HCT116 (cell line): Measurements from ENCODE around the gene STAT2. TPM values are rescaled to one million over a fixed set of nuclear protein-coding genes. Genes with fewer than 3 reads are reported as not detected.

Source experiments
- ATAC-seq: fragments of 200-7000 bp; cut with Tn5 transposase; 2 replicates; pipeline ENCODE4 v1.9.1; 2020; ENCODE audit warnings: mild to moderate bottlenecking, moderate library complexity
- BruUV-seq: library from RNA; stranded (reverse); fragments of 400-500 nt; replicated peaks from 2 replicates; lab custom pipeline; 2021; lab: Mats Ljungman, UMichigan
- CTCF ChIA-PET: fragments of 300-600 bp; sonication (Branson Sonifier 250); formaldehyde crosslinking; loops from one replicate; lab custom pipeline; 2021; ENCODE audit warnings: antibody characterized with exemption; lab: Charles Lee
- POLR2A ChIA-PET: fragments of 300-600, 350-600 bp; sonication (Branson Sonifier 250); formaldehyde crosslinking; loops from one replicate; lab custom pipeline; 2021; ENCODE audit warnings: antibody characterized with exemption; lab: Charles Lee
- RAD21 ChIA-PET, 2 experiments: fragments of 300-600 bp; sonication (Branson Sonifier 250); formaldehyde crosslinking; loops; one replicate each; lab custom pipeline; 2023; ENCODE audit warnings: low total read pairs in 2 of 2; ENCODE audit not compliant: uncharacterized antibody in 2 of 2, unreplicated experiment in 2 of 2, low non-redundant PET in 1 of 2; lab: Charles Lee
- DNase-seq: peaks from one replicate; pipeline ENCODE4 v3.0.0-alpha.2; 2010; ENCODE audit warnings: low read depth, low spot score
- H2AFZ ChIP-seq: fragments of 200-600 bp; shearing (Covaris generic), sonication (generic); 2 replicates; pipeline ENCODE4 v1.6.1; 2017; ENCODE audit warnings: low read depth, mixed run types, mixed read lengths, antibody characterized with exemption, low read length; ENCODE audit not compliant: poor library complexity, severe bottlenecking
- H3K27ac ChIP-seq: 2 replicates; pipeline ENCODE4 v1.5.1; 2012; ENCODE audit warnings: low read depth, low read length
- H3K27me3 ChIP-seq: fragments of 200-600 bp; sonication (generic); 2 replicates; pipeline ENCODE4 v1.6.1; 2016; ENCODE audit warnings: mixed run types, low read length, mixed read lengths; ENCODE audit not compliant: insufficient read depth
- H3K36me3 ChIP-seq, 2 experiments: fragments of 200-500 bp in 1 of 2; fragments of 200-600 bp in 1 of 2; sonication (Bioruptor generic) in 1 of 2; sonication (generic) in 1 of 2; 2 replicates each; pipeline versions ENCODE4 v1.5.1 to v1.6.1; 2014 to 2016; ENCODE audit warnings: low read length in 2 of 2, inconsistent platforms in 1 of 2, mixed read lengths in 1 of 2, mixed run types in 1 of 2; ENCODE audit not compliant: insufficient read depth in 2 of 2, control insufficient read depth in 1 of 2
- H3K4me1 ChIP-seq, 2 experiments: fragments of 200-600 bp in 1 of 2; sonication (generic) in 1 of 2; 2 replicates each; pipeline versions ENCODE4 v1.5.1 to v1.6.1; 2012 to 2017; ENCODE audit warnings: low read length in 2 of 2, inconsistent platforms in 1 of 2, mild to moderate bottlenecking in 1 of 2, mixed read lengths in 1 of 2, mixed run types in 1 of 2, moderate library complexity in 1 of 2; ENCODE audit not compliant: insufficient read depth in 2 of 2, control insufficient read depth in 1 of 2
- H3K4me2 ChIP-seq: fragments of 200-600 bp; sonication (generic); 2 replicates; pipeline ENCODE4 v1.6.1; 2017; ENCODE audit warnings: mixed run types, low read length, mixed read lengths
- H3K4me3 ChIP-seq, 2 experiments: fragments of 200-600 bp in 1 of 2; sonication (generic) in 1 of 2; replicated peaks in 1 of 2; 2 replicates each; pipeline ENCODE4 v1.5.1; 2011 to 2016; ENCODE audit warnings: low read length in 2 of 2, control low read depth in 1 of 2, low read depth in 1 of 2, mild to moderate bottlenecking in 1 of 2, mixed read lengths in 1 of 2, mixed run types in 1 of 2
- H3K79me2 ChIP-seq: fragments of 200-600 bp; sonication (generic); 2 replicates; pipeline ENCODE4 v1.6.1; 2017; ENCODE audit warnings: mild to moderate bottlenecking, mixed run types, low read length, moderate library complexity, mixed read lengths; ENCODE audit not compliant: insufficient read depth
- H3K9ac ChIP-seq: fragments of 200-600 bp; sonication (generic); 2 replicates; pipeline ENCODE4 v1.6.1; 2016; ENCODE audit warnings: low read length, mixed read lengths
- H3K9me2 ChIP-seq: fragments of 200-600 bp; sonication (generic), shearing (Covaris generic); 2 replicates; pipeline ENCODE4 v1.6.1; 2017; ENCODE audit warnings: mixed run types, mild to moderate bottlenecking, moderate library complexity; ENCODE audit not compliant: insufficient read depth
- H3K9me3 ChIP-seq, 2 experiments: fragments of 200-500 bp in 1 of 2; fragments of 200-600 bp in 1 of 2; sonication (Bioruptor generic) in 1 of 2; sonication (generic) in 1 of 2; 2 replicates each; pipeline ENCODE4 v1.6.1; 2014 to 2017; ENCODE audit warnings: low read length in 2 of 2, mixed read lengths in 2 of 2, inconsistent platforms in 1 of 2, low read depth in 1 of 2, mild to moderate bottlenecking in 1 of 2, mixed run types in 1 of 2, moderate library complexity in 1 of 2; ENCODE audit not compliant: control insufficient read depth in 1 of 2, insufficient read depth in 1 of 2
- H4K20me1 ChIP-seq: fragments of 200-600 bp; sonication (generic), shearing (Covaris generic); 2 replicates; pipeline ENCODE4 v1.6.1; 2017; ENCODE audit warnings: mixed run types, mild to moderate bottlenecking, moderate library complexity; ENCODE audit not compliant: insufficient read depth
- CBX3 ChIP-seq: IDR thresholded peaks from 2 replicates; pipeline ENCODE4 v1.6.1; 2012; ENCODE audit warnings: low read depth
- CEBPB ChIP-seq: IDR thresholded peaks from 2 replicates; pipeline ENCODE4 v1.6.1; 2012; ENCODE audit warnings: low read depth
- EGR1 ChIP-seq: IDR thresholded peaks from 2 replicates; pipeline ENCODE4 v1.6.1; 2012; ENCODE audit warnings: low read depth
- EZH2phosphoT487 ChIP-seq: fragments of 200-600 bp; IDR thresholded peaks from 2 replicates; pipeline ENCODE4 v1.6.1; 2018; ENCODE audit warnings: antibody characterized with exemption, borderline replicate concordance
- FOSL1 ChIP-seq: IDR thresholded peaks from 2 replicates; pipeline ENCODE4 v1.6.1; 2012; ENCODE audit warnings: low read depth
- JUND ChIP-seq: IDR thresholded peaks from 2 replicates; pipeline ENCODE4 v1.6.1; 2012
- POLR2A ChIP-seq: IDR thresholded peaks from 2 replicates; pipeline ENCODE4 v1.7.0; 2011; ENCODE audit warnings: borderline replicate concordance; ENCODE audit not compliant: insufficient read depth, insufficient read length; ENCODE audit errors: extremely low read depth
- SP1 ChIP-seq: IDR thresholded peaks from 2 replicates; pipeline ENCODE4 v1.6.1; 2012; ENCODE audit warnings: low read depth
- SRF ChIP-seq: IDR thresholded peaks from 2 replicates; pipeline ENCODE4 v1.6.1; 2012; ENCODE audit warnings: low read depth
- TCF7L2 ChIP-seq: IDR thresholded peaks from 2 replicates; pipeline ENCODE4 v1.7.0; 2011; ENCODE audit warnings: borderline replicate concordance, inconsistent platforms; ENCODE audit not compliant: insufficient read depth, insufficient read length; ENCODE audit errors: extremely low read depth
- YY1 ChIP-seq: IDR thresholded peaks from 2 replicates; pipeline ENCODE4 v1.6.1; 2011; ENCODE audit warnings: low read length, low read depth, moderate library complexity, mild to moderate bottlenecking; ENCODE audit not compliant: insufficient replicate concordance; ENCODE audit errors: extremely low read depth
- ZFX ChIP-seq: fragments of 450-650 bp; IDR thresholded peaks from 2 replicates; pipeline ENCODE4 v1.6.1; 2017
- ZNF274 ChIP-seq: fragments of 200-500 bp; sonication (Bioruptor generic); IDR thresholded peaks from 2 replicates; pipeline ENCODE4 v1.6.1; 2014; ENCODE audit warnings: mild to moderate bottlenecking, low read depth, low read length, inconsistent platforms
- intact Hi-C: fragments of 100-400 bp; cut with micrococcal nuclease; formaldehyde crosslinking; loops from 2 replicates; pipeline ENCODE4 v1.10.0; 2022
- total RNA-seq: library from RNA; stranded (reverse); gene quantifications from one replicate; pipeline ENCODE4 v1.2.1, GENCODE V29; 2021; ENCODE audit not compliant: unreplicated experiment
- TF ChIP-seq, protein P1 (sequence below), 3 experiments: fragments of 200-600 bp in 1 of 3; sonication (generic) in 1 of 3; IDR thresholded peaks in 2 of 3; conservative IDR thresholded peaks in 1 of 3; 2 replicates each; pipeline ENCODE4 v1.5.1; 2012 to 2017; ENCODE audit warnings: low read depth in 2 of 3, low read length in 2 of 3, antibody characterized with exemption in 1 of 3, borderline replicate concordance in 1 of 3, control low read depth in 1 of 3, mild to moderate bottlenecking in 1 of 3, mixed read lengths in 1 of 3, mixed run types in 1 of 3, moderate library complexity in 1 of 3; ENCODE audit not compliant: insufficient read depth in 1 of 3
- TF ChIP-seq, protein P2 (sequence below): IDR thresholded peaks from 2 replicates; pipeline ENCODE4 v1.6.1; 2012
- TF ChIP-seq, protein P3 (sequence below): IDR thresholded peaks from 2 replicates; pipeline ENCODE4 v1.6.1; 2012
- TF ChIP-seq, protein P4 (sequence below): IDR thresholded peaks from 2 replicates; pipeline ENCODE4 v1.6.1; 2012; ENCODE audit warnings: low read depth
- TF ChIP-seq, protein P5 (sequence below): IDR thresholded peaks from 2 replicates; pipeline ENCODE4 v1.6.1; 2011; ENCODE audit warnings: mild to moderate bottlenecking, low read length, moderate library complexity; ENCODE audit not compliant: insufficient replicate concordance; ENCODE audit errors: extremely low read depth

Gene STAT2
- total RNA-seq, 1 experiment from 2014 or later: 53.1 TPM

DNA sequence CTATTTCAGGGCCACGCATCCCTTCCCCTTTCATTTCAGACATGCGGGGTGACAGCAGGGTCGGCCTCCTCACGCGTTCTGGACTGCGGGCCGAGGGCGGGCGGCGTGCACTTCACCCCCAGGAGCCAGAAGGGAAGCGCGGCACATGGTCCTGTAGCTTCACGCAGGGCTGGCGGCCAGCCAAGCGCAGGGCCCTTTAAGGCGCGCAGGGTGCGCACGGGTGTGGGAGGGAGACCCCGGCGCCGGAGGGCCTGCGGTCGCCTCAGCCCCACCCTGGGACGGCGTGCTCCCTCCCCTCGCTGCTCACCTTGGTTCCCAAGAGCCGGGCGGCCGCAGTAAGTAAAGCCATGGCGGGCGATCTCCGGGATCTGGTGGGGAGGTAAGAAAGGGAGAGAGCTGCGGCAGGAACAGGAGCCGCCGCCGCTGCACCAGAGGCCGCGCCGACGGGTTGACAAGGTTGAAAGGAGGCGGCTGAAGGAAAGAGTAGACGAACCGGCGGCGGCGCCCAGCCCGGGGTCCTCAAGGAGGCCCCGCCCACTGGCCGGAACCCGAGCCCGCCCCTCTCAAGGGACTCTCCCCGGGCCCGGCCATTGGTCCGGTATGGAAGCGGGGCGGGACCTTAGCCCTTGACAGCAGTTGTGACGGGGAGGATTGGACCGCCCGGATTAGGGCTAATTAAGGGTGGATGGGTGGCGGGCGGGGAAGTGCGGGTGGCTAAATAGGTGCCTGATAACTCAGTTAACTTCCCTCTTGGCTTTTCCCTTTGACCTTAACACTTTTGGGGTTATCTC is 59.9 kb downstream of the STAT2 start, which contains the start of gene CS:
CS (minus strand) TSS at position 478 of the 791 bp plus-strand sequence; CDS start at position 349, 129 bp downstream.
- Histone ChIP-seq H3K9ac (peak within 1 kb of the TSS; percentile 96), H3K9me3 (no peaks in the 10 kb centered on the region), H3K36me3 (peaks cover 3 to 12% of the 10 kb centered on the region in 2 experiments; a peak in 2 of 4 replicates), H3K4me2 (peak within 1 kb of the TSS; percentile 93), H3K79me2 (peaks cover 53% of the 10 kb centered on the region), H3K4me3 (peak within 1 kb of the TSS; percentile 69 to 99), H3K27me3 (no peaks in the 10 kb centered on the region), H3K9me2 (no peaks in the 10 kb centered on the region), H3K4me1 (peaks cover 22 to 44% of the 10 kb centered on the region in 2 experiments; a peak in 3 of 4 replicates), H4K20me1 (no peaks in the 10 kb centered on the region), H2AFZ (peak within 1 kb of the TSS; percentile 5), H3K27ac (peak within 1 kb of the TSS; percentile 74)
- intact Hi-C loops: loop anchor here (1.0 to 2.0 kb wide), 2 partner anchors 16 to 181 kb away; partner anchors contain the start of gene ZC3H10
- BruUV-seq: no TSS peak
- CTCF ChIA-PET: no interaction called here
- ATAC-seq (peak; percentile 96), DNase-seq (peak; percentile 96)
- POLR2A ChIA-PET: interaction anchor here (0.6 to 1.2 kb wide), 2 partner anchors 9 to 60 kb away, joined by 3 to 4 read pairs; partner anchors contain the start of gene STAT2
- RAD21 ChIA-PET: interaction anchor here in 1 of 2 experiments (1.1 kb wide), 1 partner anchor 9 kb away, joined by 3 read pairs; no protein-coding TSS in a partner anchor
- TF ChIP-seq EZH2phosphoT487 (no peak), POLR2A (peak; percentile 42), EGR1 (no peak), SP1 (peak; percentile 86), YY1 (no peak), FOSL1 (no peak), JUND (no peak), ZFX (peak; percentile 58; the same call in 1 of the 2 replicates), ZNF274 (no peak), TCF7L2 (peak; percentile 42), CEBPB (no peak), CBX3 (no peak), SRF (peak; percentile 77)
- TF ChIP-seq, protein P1, sequence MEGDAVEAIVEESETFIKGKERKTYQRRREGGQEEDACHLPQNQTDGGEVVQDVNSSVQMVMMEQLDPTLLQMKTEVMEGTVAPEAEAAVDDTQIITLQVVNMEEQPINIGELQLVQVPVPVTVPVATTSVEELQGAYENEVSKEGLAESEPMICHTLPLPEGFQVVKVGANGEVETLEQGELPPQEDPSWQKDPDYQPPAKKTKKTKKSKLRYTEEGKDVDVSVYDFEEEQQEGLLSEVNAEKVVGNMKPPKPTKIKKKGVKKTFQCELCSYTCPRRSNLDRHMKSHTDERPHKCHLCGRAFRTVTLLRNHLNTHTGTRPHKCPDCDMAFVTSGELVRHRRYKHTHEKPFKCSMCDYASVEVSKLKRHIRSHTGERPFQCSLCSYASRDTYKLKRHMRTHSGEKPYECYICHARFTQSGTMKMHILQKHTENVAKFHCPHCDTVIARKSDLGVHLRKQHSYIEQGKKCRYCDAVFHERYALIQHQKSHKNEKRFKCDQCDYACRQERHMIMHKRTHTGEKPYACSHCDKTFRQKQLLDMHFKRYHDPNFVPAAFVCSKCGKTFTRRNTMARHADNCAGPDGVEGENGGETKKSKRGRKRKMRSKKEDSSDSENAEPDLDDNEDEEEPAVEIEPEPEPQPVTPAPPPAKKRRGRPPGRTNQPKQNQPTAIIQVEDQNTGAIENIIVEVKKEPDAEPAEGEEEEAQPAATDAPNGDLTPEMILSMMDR (IDR thresholded peaks at IDR 0.05 in 2 of 3, conservative IDR thresholded peaks at IDR 0.05 in 1 of 3; ENCODE audit: borderline replicate concordance in 1 of 3, insufficient read depth in 1 of 3, low read depth in 2 of 3, low read length in 2 of 3): no peak
- TF ChIP-seq, protein P2, sequence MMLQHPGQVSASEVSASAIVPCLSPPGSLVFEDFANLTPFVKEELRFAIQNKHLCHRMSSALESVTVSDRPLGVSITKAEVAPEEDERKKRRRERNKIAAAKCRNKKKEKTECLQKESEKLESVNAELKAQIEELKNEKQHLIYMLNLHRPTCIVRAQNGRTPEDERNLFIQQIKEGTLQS: no peak
- TF ChIP-seq, protein P3, sequence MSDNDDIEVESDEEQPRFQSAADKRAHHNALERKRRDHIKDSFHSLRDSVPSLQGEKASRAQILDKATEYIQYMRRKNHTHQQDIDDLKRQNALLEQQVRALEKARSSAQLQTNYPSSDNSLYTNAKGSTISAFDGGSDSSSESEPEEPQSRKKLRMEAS: peak; percentile 96
- TF ChIP-seq, protein P4, sequence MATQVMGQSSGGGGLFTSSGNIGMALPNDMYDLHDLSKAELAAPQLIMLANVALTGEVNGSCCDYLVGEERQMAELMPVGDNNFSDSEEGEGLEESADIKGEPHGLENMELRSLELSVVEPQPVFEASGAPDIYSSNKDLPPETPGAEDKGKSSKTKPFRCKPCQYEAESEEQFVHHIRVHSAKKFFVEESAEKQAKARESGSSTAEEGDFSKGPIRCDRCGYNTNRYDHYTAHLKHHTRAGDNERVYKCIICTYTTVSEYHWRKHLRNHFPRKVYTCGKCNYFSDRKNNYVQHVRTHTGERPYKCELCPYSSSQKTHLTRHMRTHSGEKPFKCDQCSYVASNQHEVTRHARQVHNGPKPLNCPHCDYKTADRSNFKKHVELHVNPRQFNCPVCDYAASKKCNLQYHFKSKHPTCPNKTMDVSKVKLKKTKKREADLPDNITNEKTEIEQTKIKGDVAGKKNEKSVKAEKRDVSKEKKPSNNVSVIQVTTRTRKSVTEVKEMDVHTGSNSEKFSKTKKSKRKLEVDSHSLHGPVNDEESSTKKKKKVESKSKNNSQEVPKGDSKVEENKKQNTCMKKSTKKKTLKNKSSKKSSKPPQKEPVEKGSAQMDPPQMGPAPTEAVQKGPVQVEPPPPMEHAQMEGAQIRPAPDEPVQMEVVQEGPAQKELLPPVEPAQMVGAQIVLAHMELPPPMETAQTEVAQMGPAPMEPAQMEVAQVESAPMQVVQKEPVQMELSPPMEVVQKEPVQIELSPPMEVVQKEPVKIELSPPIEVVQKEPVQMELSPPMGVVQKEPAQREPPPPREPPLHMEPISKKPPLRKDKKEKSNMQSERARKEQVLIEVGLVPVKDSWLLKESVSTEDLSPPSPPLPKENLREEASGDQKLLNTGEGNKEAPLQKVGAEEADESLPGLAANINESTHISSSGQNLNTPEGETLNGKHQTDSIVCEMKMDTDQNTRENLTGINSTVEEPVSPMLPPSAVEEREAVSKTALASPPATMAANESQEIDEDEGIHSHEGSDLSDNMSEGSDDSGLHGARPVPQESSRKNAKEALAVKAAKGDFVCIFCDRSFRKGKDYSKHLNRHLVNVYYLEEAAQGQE: no peak
- TF ChIP-seq, protein P5, sequence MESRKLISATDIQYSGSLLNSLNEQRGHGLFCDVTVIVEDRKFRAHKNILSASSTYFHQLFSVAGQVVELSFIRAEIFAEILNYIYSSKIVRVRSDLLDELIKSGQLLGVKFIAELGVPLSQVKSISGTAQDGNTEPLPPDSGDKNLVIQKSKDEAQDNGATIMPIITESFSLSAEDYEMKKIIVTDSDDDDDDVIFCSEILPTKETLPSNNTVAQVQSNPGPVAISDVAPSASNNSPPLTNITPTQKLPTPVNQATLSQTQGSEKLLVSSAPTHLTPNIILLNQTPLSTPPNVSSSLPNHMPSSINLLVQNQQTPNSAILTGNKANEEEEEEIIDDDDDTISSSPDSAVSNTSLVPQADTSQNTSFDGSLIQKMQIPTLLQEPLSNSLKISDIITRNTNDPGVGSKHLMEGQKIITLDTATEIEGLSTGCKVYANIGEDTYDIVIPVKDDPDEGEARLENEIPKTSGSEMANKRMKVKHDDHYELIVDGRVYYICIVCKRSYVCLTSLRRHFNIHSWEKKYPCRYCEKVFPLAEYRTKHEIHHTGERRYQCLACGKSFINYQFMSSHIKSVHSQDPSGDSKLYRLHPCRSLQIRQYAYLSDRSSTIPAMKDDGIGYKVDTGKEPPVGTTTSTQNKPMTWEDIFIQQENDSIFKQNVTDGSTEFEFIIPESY: no peak
